Right forelimb (tissue), 1 donor: ENCODE data around the gene LRRC3.

Experiments used
- DNase-seq: peaks from one replicate; pipeline ENCODE4 v3.0.0-alpha.2; 2018

LRRC3 gene

DNA sequence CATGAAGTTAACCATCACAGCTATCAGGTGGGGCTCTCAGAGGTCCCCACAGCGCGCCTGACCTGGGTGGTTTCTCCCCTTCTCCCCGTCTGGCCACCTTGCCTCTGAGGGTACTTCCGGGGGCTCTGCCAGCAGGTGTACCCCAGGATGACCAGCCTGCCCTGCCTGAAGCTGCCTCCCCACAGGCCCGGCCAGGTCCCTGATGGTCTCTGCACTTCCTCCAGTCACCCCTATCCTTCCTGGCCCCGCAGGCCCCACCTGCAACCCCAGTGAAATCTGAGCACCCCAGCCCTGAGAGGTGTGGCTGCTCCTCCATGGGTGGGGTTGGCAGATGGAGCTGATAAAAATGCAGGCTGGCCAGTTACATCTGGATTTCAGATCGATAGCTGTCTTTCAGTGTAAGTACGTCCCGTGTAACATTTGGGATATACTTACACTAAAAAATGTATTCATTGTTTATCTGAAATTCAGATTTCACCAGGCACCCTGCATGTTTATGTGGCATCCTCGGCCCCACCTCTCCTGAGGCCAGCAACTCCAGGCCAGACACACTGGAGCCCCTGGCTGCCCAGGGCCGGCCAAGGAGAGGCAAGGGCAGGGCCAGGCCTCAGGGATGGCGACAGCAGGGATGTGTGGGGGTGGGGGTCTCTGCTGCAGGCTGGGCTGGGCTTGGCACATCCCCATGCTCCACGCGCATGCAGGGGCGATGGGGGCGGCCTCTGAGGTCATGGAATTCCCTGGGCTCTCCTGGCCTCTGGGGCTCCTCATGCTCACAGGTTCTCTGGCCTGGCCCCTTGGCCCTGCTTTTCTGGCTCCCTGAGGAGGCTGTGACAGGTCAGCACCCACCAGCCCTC, 25.1 kb downstream of the LRRC3 start:
- no peak for DNase-seq

DNA sequence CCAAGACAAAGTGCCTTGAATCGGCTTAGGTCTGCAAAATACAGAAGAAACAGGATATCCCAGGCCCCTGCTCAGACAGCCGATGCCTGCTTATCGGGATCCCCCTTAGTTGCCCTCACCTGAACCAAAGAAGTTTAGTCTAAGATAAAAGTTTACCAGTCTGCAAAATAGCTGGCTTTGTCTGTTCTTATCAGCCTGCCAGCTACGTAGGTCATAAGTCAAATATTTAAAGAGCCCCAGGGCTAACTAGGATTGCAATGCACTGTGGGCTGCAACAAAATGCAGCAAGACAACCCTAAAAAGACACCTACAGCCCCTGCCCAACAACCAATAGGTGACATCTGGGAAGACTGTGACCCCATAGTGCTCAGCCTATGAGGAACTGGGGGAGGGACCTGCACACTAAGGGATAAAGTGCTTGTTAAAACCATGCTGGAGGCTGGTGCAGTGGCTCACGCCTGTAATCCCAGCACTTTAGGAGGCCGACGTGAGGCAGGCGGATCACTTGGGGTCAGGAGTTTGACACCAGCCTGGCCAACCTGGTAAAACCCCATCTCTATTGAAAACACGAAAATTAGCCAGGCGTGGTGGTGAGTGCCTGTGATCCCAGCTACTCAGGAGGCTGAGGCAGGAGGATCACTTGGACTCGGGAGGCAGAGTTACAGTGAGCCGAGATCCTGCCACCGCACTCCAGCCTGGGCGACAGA, 27.4 kb downstream of the LRRC3 start:
- no peak for DNase-seq

DNA sequence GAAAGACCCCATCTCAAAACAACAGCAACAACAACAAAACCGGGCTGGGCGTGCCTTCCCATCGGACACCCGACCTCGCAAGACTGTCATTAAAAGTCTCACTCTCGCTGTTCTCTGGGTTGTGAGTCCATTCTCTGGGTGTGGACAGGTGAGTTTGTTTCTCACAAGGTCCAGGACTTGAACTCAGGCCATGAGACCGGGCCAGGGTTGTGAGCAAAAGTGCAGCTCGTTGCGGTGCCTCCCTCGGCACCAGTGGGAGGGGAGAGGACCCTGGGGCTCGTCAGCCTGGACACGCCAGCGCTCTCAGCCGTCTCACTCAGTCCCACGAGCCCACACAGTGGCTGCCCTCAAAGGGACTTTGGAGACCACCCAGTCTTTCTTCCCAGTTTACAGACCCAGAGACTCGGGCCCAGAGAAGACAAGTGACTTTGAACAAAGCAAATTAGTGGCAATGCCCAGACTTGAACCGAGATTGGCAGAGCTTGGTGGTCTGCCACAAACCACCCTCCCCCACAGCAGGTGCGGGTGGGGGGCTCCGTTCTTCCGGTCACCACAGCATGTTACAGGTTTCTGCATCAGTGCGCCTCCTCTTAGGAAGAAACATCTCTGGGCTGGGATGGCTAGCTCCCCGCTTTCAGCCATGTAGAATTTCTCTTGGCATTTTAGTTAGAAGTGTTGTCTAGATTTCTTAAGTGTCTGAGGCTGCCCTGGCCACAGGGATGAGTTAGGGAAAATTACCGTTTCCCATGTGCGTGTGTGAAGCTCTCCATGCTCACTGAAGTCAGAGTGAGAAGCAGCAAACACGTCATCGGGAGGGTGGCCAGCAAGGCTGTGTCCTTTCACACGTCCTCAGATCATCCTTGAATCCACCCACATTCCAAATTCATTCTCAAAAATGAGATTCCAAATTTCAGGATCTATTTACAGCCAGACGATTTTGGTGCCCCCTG, 28.3 kb downstream of the LRRC3 start:
- DNase-seq: no peak

DNA sequence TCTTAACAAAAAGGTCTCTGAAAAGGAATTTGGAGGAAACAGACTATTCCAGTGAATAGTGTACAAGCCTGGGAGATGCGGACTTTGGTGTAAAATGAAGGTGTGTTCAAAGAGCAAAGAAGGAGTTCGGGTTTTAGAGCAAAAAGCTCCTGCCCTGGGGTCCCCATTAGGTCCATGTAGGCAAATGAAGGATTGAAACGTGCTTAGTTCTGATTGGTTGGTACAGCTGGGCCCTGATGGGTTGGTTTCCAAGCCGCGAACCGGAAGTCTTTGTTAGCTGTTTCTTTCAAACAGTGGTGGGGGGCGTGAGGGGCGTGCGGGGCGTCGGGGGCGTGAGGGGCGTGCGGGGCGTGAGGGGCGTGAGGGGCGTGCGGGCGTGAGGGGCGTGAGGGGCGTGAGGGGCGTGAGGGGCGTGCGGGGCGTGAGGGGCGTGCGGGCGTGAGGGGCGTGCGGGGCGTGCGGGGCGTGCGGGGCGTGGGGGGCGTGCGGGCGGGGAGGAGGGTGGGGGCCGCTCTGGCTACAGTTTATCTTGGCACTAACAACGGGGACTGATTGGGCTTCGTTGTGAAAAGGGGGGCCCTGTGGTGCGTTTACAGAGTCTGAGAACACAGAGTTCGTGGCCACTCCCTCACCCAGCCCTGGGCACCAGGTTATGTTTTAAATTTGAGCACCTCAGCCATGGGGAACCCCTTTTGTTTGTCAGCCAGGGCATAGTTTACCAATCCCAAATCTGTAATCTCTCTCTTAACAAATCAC, 29.4 kb downstream of the LRRC3 start:
- no peak for DNase-seq

DNA sequence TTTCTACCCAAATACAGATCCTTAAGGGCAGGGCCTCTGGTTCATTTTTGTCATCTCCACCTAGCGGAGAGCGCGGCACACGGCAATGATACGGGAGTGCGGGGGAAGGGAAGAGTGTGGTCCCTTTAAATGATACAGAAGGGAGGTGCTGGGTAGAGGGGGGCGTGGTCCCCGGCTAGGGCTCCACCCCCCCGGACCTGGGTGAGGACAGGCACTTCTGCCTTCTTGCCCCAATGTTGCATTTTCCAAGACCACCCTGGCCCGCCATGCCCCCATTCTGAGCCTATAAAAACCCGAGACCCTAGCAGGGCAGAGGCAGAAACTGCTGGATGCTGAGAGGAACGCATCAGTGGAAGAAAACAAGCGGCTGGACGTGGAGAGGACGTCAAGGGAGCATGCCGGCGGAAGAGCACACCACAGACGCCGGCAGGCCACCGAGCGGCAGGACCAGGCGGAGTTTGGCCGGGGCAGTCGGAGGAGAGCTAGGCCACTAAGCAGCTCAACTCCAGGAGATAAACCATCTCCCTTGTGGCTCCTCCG, 30.0 kb downstream of the LRRC3 start:
- DNase-seq: no peak

DNA sequence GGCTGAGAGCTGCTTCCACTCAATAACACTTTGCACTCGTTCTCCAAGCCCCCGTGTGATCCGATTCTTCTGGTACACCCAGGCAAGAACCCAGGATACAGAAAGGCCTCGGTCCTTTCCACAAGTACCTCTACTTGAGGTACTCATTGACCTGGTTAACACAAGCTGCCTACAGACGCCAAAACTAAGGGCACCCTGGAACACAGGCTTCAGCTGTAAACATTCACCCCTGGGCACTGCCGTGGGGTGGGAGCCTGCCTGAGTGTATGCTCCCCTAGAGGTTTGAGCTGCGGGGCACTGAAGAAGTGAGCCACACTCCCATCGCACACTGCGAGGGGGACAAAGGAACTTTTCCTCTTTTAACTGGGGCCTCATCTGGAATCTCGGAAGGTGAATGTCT, 30.5 kb downstream of the LRRC3 start:
- no peak for DNase-seq

DNA sequence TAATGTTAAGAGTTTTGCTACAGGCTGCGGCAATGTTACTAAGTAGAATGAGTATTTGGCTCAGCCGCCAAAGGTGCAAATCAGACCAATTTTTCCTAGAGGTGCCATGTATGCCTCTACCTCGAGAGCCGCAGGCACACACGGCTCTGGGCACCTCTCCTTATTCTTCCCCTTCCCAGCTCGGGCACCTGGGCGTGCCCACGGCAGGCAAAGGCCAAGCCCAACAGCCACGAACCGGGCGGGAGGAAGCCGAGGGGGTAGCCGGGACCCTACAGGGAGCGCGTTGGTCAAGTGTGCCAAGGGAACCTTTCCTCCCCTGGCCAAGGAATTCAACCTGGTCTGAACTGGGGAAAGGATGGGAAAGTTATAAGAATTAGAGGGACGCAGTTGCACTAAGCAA, 31.0 kb downstream of the LRRC3 start:
- DNase-seq: no peak

DNA sequence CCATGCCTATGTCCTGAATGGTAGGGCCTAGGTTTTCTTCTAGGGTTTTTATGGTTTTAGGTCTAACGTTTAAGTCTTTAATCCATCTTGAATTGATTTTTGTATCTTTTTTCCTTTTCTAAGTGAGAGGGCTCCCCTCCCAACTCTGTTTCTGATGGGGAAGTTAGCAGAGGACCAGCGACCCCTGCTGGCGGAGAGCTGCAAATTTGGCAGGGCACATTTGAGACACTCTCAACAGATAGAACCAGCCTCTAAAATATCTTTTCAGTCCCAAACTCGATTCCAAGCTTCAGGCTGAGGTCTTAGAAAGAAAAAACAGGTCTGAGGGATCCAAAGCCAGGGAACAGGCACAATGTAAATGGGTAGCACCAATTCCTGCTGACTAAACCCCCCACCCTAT, 32.5 kb downstream of the LRRC3 start:
- DNase-seq: no peak

DNA sequence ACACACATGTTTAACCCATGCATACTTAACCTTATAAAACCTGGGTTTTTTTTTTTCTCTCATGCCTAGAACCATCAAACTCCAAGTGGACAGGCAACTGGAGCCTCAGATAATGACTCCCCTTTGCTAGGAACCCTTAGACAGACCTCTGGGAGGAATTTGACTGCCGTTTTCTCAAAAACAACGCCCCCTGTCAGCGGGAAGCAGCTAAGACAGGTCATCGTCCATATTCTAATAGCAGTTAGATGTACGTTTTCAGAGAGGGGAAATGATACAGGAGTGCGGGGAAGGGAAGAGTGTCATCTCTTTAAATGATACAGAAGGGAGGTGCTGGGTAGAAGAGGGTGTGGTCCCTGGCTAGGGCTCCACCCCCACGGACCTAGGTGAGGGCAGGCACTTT, 34.7 kb downstream of the LRRC3 start:
- DNase-seq: no peak

DNA sequence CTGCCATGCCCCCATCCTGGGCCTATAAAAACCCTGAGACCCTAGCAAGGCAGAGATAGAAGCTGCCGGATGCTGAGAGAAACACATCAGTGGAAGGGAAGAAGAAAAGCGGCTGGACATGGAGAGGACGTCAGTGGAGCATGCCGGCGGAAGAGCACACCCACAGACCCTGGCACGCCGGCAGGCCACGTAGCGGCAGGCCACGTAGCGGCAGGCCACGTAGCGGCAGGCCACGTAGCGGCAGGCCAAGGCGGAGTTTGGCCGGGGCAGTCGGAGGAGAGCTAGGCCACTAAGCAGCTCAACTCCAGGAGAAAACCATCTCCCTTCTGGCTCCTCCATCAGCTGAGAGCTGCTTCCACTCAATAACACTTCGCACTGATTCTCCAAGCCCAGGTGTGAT, 35.1 kb downstream of the LRRC3 start:
- DNase-seq: no peak

DNA sequence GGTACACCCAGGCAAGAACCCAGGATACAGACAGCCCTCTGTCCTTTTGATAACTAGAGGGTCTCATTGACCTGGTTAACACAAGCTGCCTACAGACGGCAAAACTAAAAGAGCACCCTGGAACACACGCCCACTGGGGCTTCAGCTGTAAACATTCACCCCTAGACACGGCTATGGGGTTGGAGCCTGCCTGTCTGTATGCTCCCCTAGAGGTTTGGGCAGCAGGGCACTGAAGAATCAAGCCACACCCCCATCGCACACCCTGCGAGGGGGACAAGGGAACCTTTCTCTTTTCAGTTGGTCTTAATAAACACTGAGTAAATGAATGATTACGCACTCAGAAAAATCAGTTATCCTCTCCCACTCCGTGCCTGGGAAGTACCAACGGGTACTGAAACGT, 35.5 kb downstream of the LRRC3 start:
- no peak for DNase-seq

DNA sequence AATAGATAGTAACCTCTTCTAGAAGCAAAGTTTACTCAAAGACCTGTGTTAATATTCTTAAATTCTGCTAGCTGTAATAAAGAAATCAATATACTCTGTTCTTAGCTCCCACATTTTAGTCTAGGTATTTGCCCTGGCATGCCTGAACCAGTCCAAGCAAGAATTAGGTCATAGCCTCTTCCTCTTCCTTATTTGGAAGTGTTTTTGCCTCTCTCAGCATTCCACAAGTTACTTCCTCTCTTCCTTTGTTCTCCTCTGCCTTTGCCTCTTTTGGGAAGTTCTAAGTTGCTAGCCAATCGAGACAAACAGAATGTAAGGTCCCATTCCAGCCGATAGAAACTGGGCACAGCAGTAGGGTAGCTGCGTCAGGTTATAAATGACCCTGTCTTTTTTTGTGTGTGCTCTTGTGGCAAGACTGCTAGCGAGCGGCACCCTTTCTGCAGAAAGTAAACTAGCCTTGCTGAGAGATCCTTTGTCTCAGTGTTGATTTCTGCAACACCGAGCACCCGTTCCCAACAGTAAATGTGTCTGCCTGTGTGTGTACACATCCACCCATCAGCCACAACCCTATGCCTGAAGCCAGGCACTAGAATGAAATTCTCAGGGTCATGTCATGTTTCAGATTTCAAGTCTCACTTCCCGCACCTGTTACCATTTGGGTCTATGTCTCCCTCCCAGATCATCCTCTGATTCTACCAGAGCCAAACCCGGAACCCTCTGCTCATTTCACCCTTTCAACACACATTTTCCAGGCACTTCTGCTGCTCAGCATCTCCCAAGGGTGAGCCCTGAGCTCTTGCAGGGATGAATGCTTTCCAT, 37.5 kb downstream of the LRRC3 start:
- DNase-seq: no peak

DNA sequence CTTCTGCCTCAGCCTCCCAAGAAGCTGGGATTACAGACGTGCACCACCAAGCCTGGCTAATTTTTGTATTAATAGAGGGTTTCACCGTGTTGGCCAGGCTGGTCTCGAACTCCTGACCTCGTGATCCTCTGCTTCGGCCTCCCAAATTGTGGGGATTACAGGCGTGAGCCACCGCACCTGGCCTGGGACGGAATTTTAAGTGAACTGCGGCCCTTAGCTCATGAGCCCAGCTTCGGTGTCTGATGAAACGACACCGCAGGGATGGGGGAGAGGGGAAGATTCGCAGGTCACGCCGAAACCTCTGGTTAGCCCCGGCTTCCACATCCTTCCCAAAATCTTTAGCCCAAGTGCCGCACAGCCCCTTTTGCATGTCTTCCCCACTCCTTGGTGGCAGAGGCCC, 39.1 kb downstream of the LRRC3 start:
- DNase-seq: no peak

DNA sequence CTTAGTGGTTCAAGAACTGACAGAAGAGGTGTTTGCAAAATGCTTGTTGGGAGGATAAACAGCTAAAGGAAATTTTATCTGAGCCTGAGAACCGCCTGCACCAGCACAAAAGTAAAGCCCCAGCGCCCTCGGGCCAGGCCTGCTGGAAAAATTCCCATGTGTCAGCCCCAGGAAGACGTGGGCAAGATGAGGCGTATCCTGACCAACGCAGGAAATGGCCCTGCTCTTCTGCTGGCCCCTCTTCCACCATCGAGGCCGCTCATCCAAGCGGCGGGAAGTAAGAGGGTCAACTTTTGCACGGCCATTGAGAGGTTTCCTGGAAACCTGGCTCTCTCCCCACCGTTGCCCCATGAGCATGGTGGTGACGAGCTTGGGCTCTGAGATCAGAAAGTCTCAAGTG, 39.6 kb downstream of the LRRC3 start:
- no peak for DNase-seq

DNA sequence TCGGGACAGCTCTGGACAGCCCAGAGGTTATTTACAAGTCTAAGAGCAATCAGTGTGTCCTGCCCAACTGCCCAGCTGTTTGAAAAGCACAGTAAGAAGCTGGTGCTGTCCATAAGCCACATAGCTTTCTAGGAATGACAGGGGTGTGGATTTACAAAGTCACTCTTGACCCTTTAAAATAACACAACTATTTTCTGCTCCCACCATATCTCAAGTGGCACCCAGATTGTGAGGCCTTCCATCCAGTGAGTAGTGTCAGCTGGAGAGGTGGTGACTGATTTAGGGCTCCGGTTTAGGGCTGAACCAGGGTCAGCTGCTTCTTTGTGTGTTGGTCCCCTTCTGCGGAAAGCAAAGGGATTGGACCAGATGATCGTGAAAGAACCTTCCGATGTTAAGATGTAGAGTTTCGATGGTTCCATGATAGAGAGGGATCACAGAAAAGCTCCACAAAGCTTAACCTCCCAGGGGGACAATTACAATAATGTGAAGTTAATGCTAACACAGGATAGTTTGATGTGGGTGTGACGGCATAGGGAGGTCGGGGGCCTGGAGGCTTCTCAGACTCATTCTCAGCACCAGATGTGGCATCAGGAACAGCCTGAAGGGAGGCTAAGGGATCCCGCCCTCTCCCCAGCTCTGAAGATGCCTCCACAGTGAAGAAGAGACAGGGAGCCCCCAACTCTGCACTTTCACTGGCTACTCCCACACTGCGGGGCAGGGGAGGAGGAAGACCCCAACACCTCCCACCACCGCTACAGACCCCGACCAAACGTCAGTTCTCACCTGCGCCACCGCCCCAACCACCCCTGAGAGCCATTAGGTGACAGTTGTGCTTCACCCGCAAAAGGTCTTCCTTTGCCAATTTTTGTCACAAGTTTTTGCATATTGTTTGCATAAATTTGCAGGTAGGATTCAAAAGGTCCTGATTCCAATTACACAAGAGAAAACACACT, 40.6 kb downstream of the LRRC3 start:
- DNase-seq: no peak

DNA sequence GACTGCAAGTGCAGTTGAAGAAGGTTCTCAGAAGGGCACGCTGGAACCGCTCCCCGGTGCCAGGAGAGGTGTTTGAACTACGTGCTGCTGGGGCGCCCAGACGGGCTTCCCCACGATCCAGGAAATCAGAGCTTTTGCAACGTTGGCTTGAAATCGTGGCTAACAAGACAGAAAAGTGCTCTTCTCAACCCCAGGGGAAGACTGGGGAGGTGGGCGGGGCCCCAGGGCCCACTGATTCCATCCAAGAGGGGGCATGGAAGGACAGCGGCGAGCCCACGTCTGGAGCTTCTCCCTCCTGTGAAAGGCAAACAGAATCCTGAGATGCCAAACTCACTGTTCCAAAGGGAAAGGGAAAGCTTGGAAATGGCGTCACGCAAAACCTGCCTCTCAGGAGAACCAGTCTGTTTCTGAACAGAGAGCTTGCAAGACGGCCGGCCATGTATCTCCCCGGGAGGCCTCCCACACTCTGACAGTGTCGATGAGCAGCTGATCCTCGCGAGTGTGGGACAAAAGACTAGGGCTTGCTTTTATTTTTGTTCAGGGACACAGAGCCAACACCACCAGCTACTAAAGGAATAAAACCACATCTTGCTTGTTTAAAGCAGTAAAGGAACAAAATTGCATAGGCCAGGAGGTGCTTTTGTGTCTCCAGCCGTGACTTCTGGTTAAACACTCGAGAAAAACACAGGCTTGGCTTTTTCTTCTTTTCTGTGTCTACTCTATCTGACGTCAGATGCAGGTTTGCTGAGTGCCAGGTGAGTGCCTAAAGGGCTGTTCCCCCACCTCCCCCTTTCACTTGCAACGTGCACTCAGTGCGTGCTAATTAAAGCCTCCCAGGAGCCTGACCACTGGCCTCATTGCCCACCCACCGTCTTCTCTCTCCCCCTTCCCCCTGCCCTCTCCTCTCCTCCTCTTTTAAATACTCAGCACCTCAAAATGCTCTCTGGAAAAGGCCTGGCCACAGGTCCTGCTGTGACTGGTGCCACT, 41.5 kb downstream of the LRRC3 start:
- no peak for DNase-seq

DNA sequence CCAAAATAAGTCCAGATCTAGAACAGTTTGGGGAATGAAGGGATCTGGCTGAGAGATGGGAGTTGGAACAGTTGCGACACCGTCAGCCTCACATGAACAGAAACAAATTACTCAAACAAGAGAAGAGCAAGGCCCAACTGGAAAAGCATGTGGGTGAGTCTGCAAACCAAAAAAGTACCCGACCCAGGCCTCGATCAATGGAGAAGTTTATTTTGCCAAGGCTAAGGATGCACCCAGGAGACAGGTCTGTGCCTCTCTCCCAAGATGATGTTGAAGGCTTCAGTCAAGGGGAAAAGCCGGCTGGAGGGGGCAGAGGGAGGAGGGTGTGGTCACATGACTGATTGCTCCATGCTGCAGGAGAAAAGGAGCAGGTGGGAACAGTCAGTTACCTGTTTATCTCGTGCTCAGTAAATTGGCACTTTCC, 42.4 kb downstream of the LRRC3 start:
- DNase-seq: no peak

DNA sequence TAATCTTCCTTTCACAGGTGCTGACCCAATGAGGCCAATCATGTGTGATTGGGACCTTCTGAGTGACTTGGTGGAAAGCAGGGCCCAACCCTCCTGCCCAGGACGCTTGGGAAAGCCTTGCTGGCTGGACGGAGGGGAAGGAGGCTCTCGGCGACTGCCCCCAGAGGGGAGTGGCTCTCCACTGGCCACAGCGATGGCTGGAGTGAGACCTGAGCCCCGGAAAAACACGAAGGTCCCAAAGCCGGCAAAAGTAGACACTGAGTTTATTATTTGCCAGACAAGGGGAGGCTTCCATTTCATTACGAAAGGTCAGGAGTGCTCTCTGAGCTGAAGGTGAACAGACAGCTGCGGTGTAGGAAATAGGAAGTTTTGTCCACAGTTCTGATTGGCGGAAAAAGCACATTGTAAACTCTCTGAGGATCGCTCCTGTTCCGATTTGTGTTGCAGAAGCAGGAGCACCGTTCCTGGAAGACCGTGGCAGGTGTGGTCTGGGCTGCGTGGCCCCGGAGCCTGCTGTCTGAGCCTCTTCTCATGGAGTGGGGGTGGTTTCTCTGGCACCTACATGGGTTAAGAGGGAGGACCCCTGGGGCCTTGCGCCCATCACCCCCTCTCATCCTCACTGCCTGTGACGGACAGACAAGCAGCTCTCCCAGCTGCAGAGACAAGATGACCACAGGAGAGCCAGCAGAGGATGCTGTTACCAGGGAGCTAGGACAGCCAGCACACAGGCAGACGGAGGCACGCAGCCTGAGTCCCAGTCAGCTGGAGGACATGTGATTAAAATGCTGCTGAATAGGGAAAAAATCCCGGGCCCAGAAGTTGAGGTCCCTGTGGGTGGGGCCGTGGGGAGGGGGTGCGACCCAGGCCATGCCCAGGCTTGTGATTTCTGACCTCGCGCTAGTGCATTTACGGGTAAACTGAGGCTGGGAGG, 43.2 kb downstream of the LRRC3 start:
- no peak for DNase-seq
